Dendritic cell treated with granulocyte-macrophage colony-stimulating factor and Interleukin-4, amounts not matched to agents 40 ng/mL and 50 ng/mL, for 4 days (primary cell): Measurements from ENCODE around the gene SH3RF1.

Experiments used
- H3K27ac Mint-ChIP-seq: one replicate; pipeline ENCODE4 v1.8.0; 2022; ENCODE audit warnings: mild to moderate bottlenecking, mixed read lengths
- H3K27me3 Mint-ChIP-seq: one replicate; pipeline ENCODE4 v1.8.0; 2022; ENCODE audit warnings: mild to moderate bottlenecking, mixed read lengths
- H3K36me3 Mint-ChIP-seq: one replicate; pipeline ENCODE4 v1.8.0; 2022; ENCODE audit warnings: low read depth, mixed read lengths
- H3K4me1 Mint-ChIP-seq: one replicate; pipeline ENCODE4 v1.8.0; 2022; ENCODE audit warnings: low read depth, mixed read lengths
- H3K4me3 Mint-ChIP-seq: one replicate; pipeline ENCODE4 v1.8.0; 2022; ENCODE audit warnings: mild to moderate bottlenecking, moderate library complexity, mixed read lengths
- H3K9me3 Mint-ChIP-seq: one replicate; pipeline ENCODE4 v1.8.0; 2022; ENCODE audit warnings: mixed read lengths
- intact Hi-C: fragments of 100-400 bp; cut with micrococcal nuclease; formaldehyde crosslinking; loops from one replicate; pipeline ENCODE4 v1.15.0; 2022

The SH3RF1 gene

GRCh38 chr4:169136796-169137557 lies 133.8 kb downstream of the SH3RF1 start:
- Mint-ChIP-seq H3K9me3 (no peaks in the 10 kb centered on the region), H3K36me3 (peaks cover 6% of the 10 kb centered on the region), H3K27me3 (no peaks in the 10 kb centered on the region), H3K27ac (no peak overlapping the region), H3K4me3 (no peak overlapping the region), H3K4me1 (no peaks in the 10 kb centered on the region)
- intact Hi-C loops: no loop called here

- intact Hi-C loops: no loop called here
- Mint-ChIP-seq H3K27ac (no peak overlapping the region), H3K4me3 (no peak overlapping the region), H3K36me3 (peaks cover 6% of the 10 kb centered on the region), H3K4me1 (no peaks in the 10 kb centered on the region), H3K9me3 (no peaks in the 10 kb centered on the region), H3K27me3 (no peaks in the 10 kb centered on the region)
Observed at GRCh38 chr4:169136330-169136729, 134.4 kb downstream of the SH3RF1 start.

GRCh38 chr4:169135776-169136175 lies 135.0 kb downstream of the SH3RF1 start:
- no peaks in the 10 kb centered on the region for H3K4me1 Mint-ChIP-seq
- no peak overlapping the region for H3K4me3 Mint-ChIP-seq
- H3K27me3 Mint-ChIP-seq: no peaks in the 10 kb centered on the region
- intact Hi-C loops: no loop called here
- H3K36me3 Mint-ChIP-seq: peaks cover 6% of the 10 kb centered on the region
- no peaks in the 10 kb centered on the region for H3K9me3 Mint-ChIP-seq
- no peak overlapping the region for H3K27ac Mint-ChIP-seq

GRCh38 chr4:169133932-169134331 lies 136.8 kb downstream of the SH3RF1 start:
- no peak overlapping the region for H3K4me3 Mint-ChIP-seq
- no peak overlapping the region for H3K27ac Mint-ChIP-seq
- intact Hi-C loops: no loop called here
- no peaks in the 10 kb centered on the region for H3K27me3 Mint-ChIP-seq
- H3K9me3 Mint-ChIP-seq: no peaks in the 10 kb centered on the region
- H3K36me3 Mint-ChIP-seq: peaks cover 6% of the 10 kb centered on the region
- no peaks in the 10 kb centered on the region for H3K4me1 Mint-ChIP-seq

- Mint-ChIP-seq H3K9me3 (no peaks in the 10 kb centered on the region), H3K27ac (no peak overlapping the region), H3K4me1 (no peaks in the 10 kb centered on the region), H3K36me3 (peaks cover 6% of the 10 kb centered on the region), H3K27me3 (no peaks in the 10 kb centered on the region), H3K4me3 (no peak overlapping the region)
- intact Hi-C loops: no loop called here
Observed at GRCh38 chr4:169132561-169133305, 138.0 kb downstream of the SH3RF1 start.

- Mint-ChIP-seq H3K27me3 (no peaks in the 10 kb centered on the region), H3K36me3 (peaks cover 6% of the 10 kb centered on the region), H3K27ac (no peak overlapping the region), H3K9me3 (no peaks in the 10 kb centered on the region), H3K4me3 (no peak overlapping the region), H3K4me1 (no peaks in the 10 kb centered on the region)
- intact Hi-C loops: no loop called here
Observed at GRCh38 chr4:169131556-169132208, 139.1 kb downstream of the SH3RF1 start.

GRCh38 chr4:169128902-169129301 lies 141.9 kb downstream of the SH3RF1 start:
- Mint-ChIP-seq H3K4me3 (no peak overlapping the region), H3K27ac (no peak overlapping the region), H3K4me1 (no peaks in the 10 kb centered on the region), H3K9me3 (no peaks in the 10 kb centered on the region), H3K36me3 (no peaks in the 10 kb centered on the region), H3K27me3 (no peaks in the 10 kb centered on the region)
- intact Hi-C loops: no loop called here

GRCh38 chr4:169127314-169127713 lies 143.4 kb downstream of the SH3RF1 start:
- no peak overlapping the region for H3K4me3 Mint-ChIP-seq
- intact Hi-C loops: no loop called here

GRCh38 chr4:169124661-169125060 lies 146.1 kb downstream of the SH3RF1 start:
- Mint-ChIP-seq H3K4me1 (no peaks in the 10 kb centered on the region), H3K27me3 (no peaks in the 10 kb centered on the region), H3K36me3 (peaks cover 5% of the 10 kb centered on the region), H3K4me3 (no peak overlapping the region), H3K9me3 (no peaks in the 10 kb centered on the region), H3K27ac (no peak overlapping the region)
- intact Hi-C loops: no loop called here

More at GRCh38 chr4:169127314-169127713, 143.4 kb downstream of the SH3RF1 start:
- no peaks in the 10 kb centered on the region for H3K36me3 Mint-ChIP-seq
- H3K4me1 Mint-ChIP-seq: no peaks in the 10 kb centered on the region
- H3K9me3 Mint-ChIP-seq: no peaks in the 10 kb centered on the region
- no peaks in the 10 kb centered on the region for H3K27me3 Mint-ChIP-seq
- H3K27ac Mint-ChIP-seq: no peak overlapping the region

- peaks cover 5% of the 10 kb centered on the region for H3K36me3 Mint-ChIP-seq
- no peak overlapping the region for H3K27ac Mint-ChIP-seq
- intact Hi-C loops: no loop called here
- H3K4me1 Mint-ChIP-seq: no peaks in the 10 kb centered on the region
- no peak overlapping the region for H3K4me3 Mint-ChIP-seq
- H3K27me3 Mint-ChIP-seq: no peaks in the 10 kb centered on the region
- H3K9me3 Mint-ChIP-seq: no peaks in the 10 kb centered on the region
Observed at GRCh38 chr4:169122422-169122821, 148.3 kb downstream of the SH3RF1 start.

GRCh38 chr4:169121861-169122382 lies 148.8 kb downstream of the SH3RF1 start:
- intact Hi-C loops: no loop called here
- H3K36me3 Mint-ChIP-seq: peaks cover 5% of the 10 kb centered on the region
- H3K9me3 Mint-ChIP-seq: no peaks in the 10 kb centered on the region
- no peaks in the 10 kb centered on the region for H3K4me1 Mint-ChIP-seq
- no peak overlapping the region for H3K4me3 Mint-ChIP-seq
- no peak overlapping the region for H3K27ac Mint-ChIP-seq
- H3K27me3 Mint-ChIP-seq: no peaks in the 10 kb centered on the region

- intact Hi-C loops: no loop called here
- Mint-ChIP-seq H3K9me3 (no peaks in the 10 kb centered on the region), H3K36me3 (peaks cover 5% of the 10 kb centered on the region), H3K4me3 (no peak overlapping the region), H3K27me3 (no peaks in the 10 kb centered on the region), H3K27ac (no peak overlapping the region), H3K4me1 (no peaks in the 10 kb centered on the region)
Observed at GRCh38 chr4:169120624-169121023, 150.1 kb downstream of the SH3RF1 start.

- Mint-ChIP-seq H3K4me3 (no peak overlapping the region), H3K27me3 (no peaks in the 10 kb centered on the region), H3K9me3 (no peaks in the 10 kb centered on the region), H3K36me3 (peaks cover 5% of the 10 kb centered on the region), H3K4me1 (no peaks in the 10 kb centered on the region), H3K27ac (no peak overlapping the region)
- intact Hi-C loops: no loop called here
Observed at GRCh38 chr4:169119536-169119935, 151.2 kb downstream of the SH3RF1 start.

GRCh38 chr4:169117591-169118081 lies 153.1 kb downstream of the SH3RF1 start:
- Mint-ChIP-seq H3K4me3 (no peak overlapping the region), H3K27ac (no peak overlapping the region), H3K27me3 (no peaks in the 10 kb centered on the region), H3K4me1 (no peaks in the 10 kb centered on the region), H3K36me3 (peaks cover 12% of the 10 kb centered on the region), H3K9me3 (no peaks in the 10 kb centered on the region)
- intact Hi-C loops: no loop called here
